ENCODE data around the gene PDYN. TPM values are rescaled to one million over a fixed set of nuclear protein-coding genes. Genes with fewer than 3 reads are reported as not detected.
A peak's percentile ranks its signal among the peaks of the same experiment; 100 is the strongest.

PDYN gene
- total and polyA plus RNA-seq, 9 donors = not detected

- Histone ChIP-seq H3K9me3 (replicated peaks; ENCODE audit: control insufficient read depth, low read depth, low read length) (no peaks in the 10 kb centered on the region), H3K4me1 (ENCODE audit: control insufficient read depth, insufficient read depth, low read length) (peaks cover 9% of the 10 kb centered on the region), H3K27me3 (ENCODE audit: control insufficient read depth, insufficient read depth, low read length) (no peaks in the 10 kb centered on the region), H3K36me3 (ENCODE audit: control insufficient read depth, insufficient read depth, low read length) (no peaks in the 10 kb centered on the region), H3K27ac (ENCODE audit: low read length) (no peak overlapping the region), H3K4me3 (ENCODE audit: low read length) (no peak overlapping the region)
- WGBS (ENCODE audit: insufficient coverage) = 60% methylated on average over 4 of the region's 8 CpGs
- DNase-seq = no peak
Measured at GRCh38 chr20:1955217-1955616, 38.6 kb downstream of the PDYN start.

GRCh38 chr20:1953621-1954020, 40.2 kb downstream of the PDYN start:
- no peaks in the 10 kb centered on the region for H3K36me3 ChIP-seq (ENCODE audit: control insufficient read depth, insufficient read depth, low read length)
- no peak overlapping the region for H3K4me3 ChIP-seq (ENCODE audit: low read length)
- DNase-seq = no peak
- no peaks in the 10 kb centered on the region for H3K27me3 ChIP-seq (ENCODE audit: control insufficient read depth, insufficient read depth, low read length)
- no peak overlapping the region for H3K27ac ChIP-seq (ENCODE audit: low read length)
- peaks cover 24% of the 10 kb centered on the region for H3K4me1 ChIP-seq (ENCODE audit: control insufficient read depth, insufficient read depth, low read length)
- H3K9me3 ChIP-seq (replicated peaks; ENCODE audit: control insufficient read depth, low read depth, low read length) = no peaks in the 10 kb centered on the region
- WGBS (ENCODE audit: insufficient coverage) = 76% methylated on average over 2 of the region's 5 CpGs

- no peak overlapping the region for H3K27ac ChIP-seq (ENCODE audit: low read length)
- H3K4me1 ChIP-seq (ENCODE audit: control insufficient read depth, insufficient read depth, low read length) = peaks cover 28% of the 10 kb centered on the region
- DNase-seq = no peak
Measured at GRCh38 chr20:1952737-1953530, 40.9 kb downstream of the PDYN start.

GRCh38 chr20:1951436-1952115, 42.3 kb downstream of the PDYN start:
- DNase-seq = no peak
- no peak overlapping the region for H3K4me3 ChIP-seq (ENCODE audit: low read length)
- no peaks in the 10 kb centered on the region for H3K36me3 ChIP-seq (ENCODE audit: control insufficient read depth, insufficient read depth, low read length)
- H3K27ac ChIP-seq (ENCODE audit: low read length) = no peak overlapping the region
- H3K4me1 ChIP-seq (ENCODE audit: control insufficient read depth, insufficient read depth, low read length) = peaks cover 40% of the 10 kb centered on the region
- no peaks in the 10 kb centered on the region for H3K9me3 ChIP-seq (replicated peaks; ENCODE audit: control insufficient read depth, low read depth, low read length)
- WGBS (ENCODE audit: insufficient coverage) = 66% methylated on average over 8 of the region's 11 CpGs
- H3K27me3 ChIP-seq (ENCODE audit: control insufficient read depth, insufficient read depth, low read length) = peaks cover 6% of the 10 kb centered on the region

More at GRCh38 chr20:1952737-1953530, 40.9 kb downstream of the PDYN start:
- no peaks in the 10 kb centered on the region for H3K36me3 ChIP-seq (ENCODE audit: control insufficient read depth, insufficient read depth, low read length)
- WGBS (ENCODE audit: insufficient coverage) = 82% methylated on average over 4 of the region's 6 CpGs
- no peaks in the 10 kb centered on the region for H3K27me3 ChIP-seq (ENCODE audit: control insufficient read depth, insufficient read depth, low read length)
- H3K9me3 ChIP-seq (replicated peaks; ENCODE audit: control insufficient read depth, low read depth, low read length) = no peaks in the 10 kb centered on the region
- no peak overlapping the region for H3K4me3 ChIP-seq (ENCODE audit: low read length)

- DNase-seq = no peak
- no peak overlapping the region for H3K27ac ChIP-seq (ENCODE audit: low read length)
- no peak overlapping the region for H3K4me3 ChIP-seq (ENCODE audit: low read length)
- H3K36me3 ChIP-seq (ENCODE audit: control insufficient read depth, insufficient read depth, low read length) = no peaks in the 10 kb centered on the region
- H3K4me1 ChIP-seq (ENCODE audit: control insufficient read depth, insufficient read depth, low read length) = peaks cover 46% of the 10 kb centered on the region
- H3K9me3 ChIP-seq (replicated peaks; ENCODE audit: control insufficient read depth, low read depth, low read length) = no peaks in the 10 kb centered on the region
- peaks cover 6% of the 10 kb centered on the region for H3K27me3 ChIP-seq (ENCODE audit: control insufficient read depth, insufficient read depth, low read length)
- WGBS (ENCODE audit: insufficient coverage) = 65% methylated on average over 7 of the region's 7 CpGs
Measured at GRCh38 chr20:1950836-1951235, 43.0 kb downstream of the PDYN start.

- WGBS (ENCODE audit: insufficient coverage) = no CpG with 5 or more reads among the region's 2 CpGs
- Histone ChIP-seq H3K9me3 (replicated peaks; ENCODE audit: control insufficient read depth, low read depth, low read length) (no peaks in the 10 kb centered on the region), H3K36me3 (ENCODE audit: control insufficient read depth, insufficient read depth, low read length) (no peaks in the 10 kb centered on the region), H3K27me3 (ENCODE audit: control insufficient read depth, insufficient read depth, low read length) (peaks cover 6% of the 10 kb centered on the region), H3K4me3 (ENCODE audit: low read length) (no peak overlapping the region), H3K4me1 (ENCODE audit: control insufficient read depth, insufficient read depth, low read length) (peaks cover 59% of the 10 kb centered on the region), H3K27ac (ENCODE audit: low read length) (peak overlapping the region; percentile 6)
- DNase-seq = peak; percentile 65
Measured at GRCh38 chr20:1949347-1950100, 44.3 kb downstream of the PDYN start.

- Histone ChIP-seq H3K27me3 (ENCODE audit: control insufficient read depth, insufficient read depth, low read length) (peaks cover 8% of the 10 kb centered on the region), H3K36me3 (ENCODE audit: control insufficient read depth, insufficient read depth, low read length) (no peaks in the 10 kb centered on the region), H3K27ac (ENCODE audit: low read length) (peak overlapping the region; percentile 73), H3K9me3 (replicated peaks; ENCODE audit: control insufficient read depth, low read depth, low read length) (no peaks in the 10 kb centered on the region), H3K4me1 (ENCODE audit: control insufficient read depth, insufficient read depth, low read length) (peaks cover 75% of the 10 kb centered on the region), H3K4me3 (ENCODE audit: low read length) (no peak overlapping the region)
- WGBS (ENCODE audit: insufficient coverage) = 35% methylated on average over 14 of the region's 14 CpGs
- DNase-seq = no peak
Measured at GRCh38 chr20:1947535-1947846, 46.4 kb downstream of the PDYN start.

GRCh38 chr20:1946762-1947534, 46.9 kb downstream of the PDYN start:
- Histone ChIP-seq H3K4me1 (ENCODE audit: control insufficient read depth, insufficient read depth, low read length) (peaks cover 75% of the 10 kb centered on the region), H3K36me3 (ENCODE audit: control insufficient read depth, insufficient read depth, low read length) (no peaks in the 10 kb centered on the region), H3K9me3 (replicated peaks; ENCODE audit: control insufficient read depth, low read depth, low read length) (no peaks in the 10 kb centered on the region), H3K4me3 (ENCODE audit: low read length) (peak overlapping the region; percentile 13), H3K27me3 (ENCODE audit: control insufficient read depth, insufficient read depth, low read length) (peaks cover 8% of the 10 kb centered on the region), H3K27ac (ENCODE audit: low read length) (peak overlapping the region; percentile 88)
- WGBS (ENCODE audit: insufficient coverage) = 4% methylated on average over 33 of the region's 39 CpGs
- peak; percentile 89 for DNase-seq

GRCh38 chr20:1946442-1946761, 47.5 kb downstream of the PDYN start:
- DNase-seq = no peak
- H3K9me3 ChIP-seq (replicated peaks; ENCODE audit: control insufficient read depth, low read depth, low read length) = no peaks in the 10 kb centered on the region
- 0% methylated on average over 1 of the region's 7 CpGs for WGBS (ENCODE audit: insufficient coverage)
- H3K4me1 ChIP-seq (ENCODE audit: control insufficient read depth, insufficient read depth, low read length) = peaks cover 77% of the 10 kb centered on the region
- H3K36me3 ChIP-seq (ENCODE audit: control insufficient read depth, insufficient read depth, low read length) = no peaks in the 10 kb centered on the region
- H3K4me3 ChIP-seq (ENCODE audit: low read length) = no peak overlapping the region
- H3K27ac ChIP-seq (ENCODE audit: low read length) = peak overlapping the region; percentile 88
- H3K27me3 ChIP-seq (ENCODE audit: control insufficient read depth, insufficient read depth, low read length) = peaks cover 8% of the 10 kb centered on the region

GRCh38 chr20:1945660-1946059, 48.2 kb downstream of the PDYN start:
- Histone ChIP-seq H3K36me3 (ENCODE audit: control insufficient read depth, insufficient read depth, low read length) (no peaks in the 10 kb centered on the region), H3K4me3 (ENCODE audit: low read length) (no peak overlapping the region), H3K9me3 (replicated peaks; ENCODE audit: control insufficient read depth, low read depth, low read length) (no peaks in the 10 kb centered on the region), H3K4me1 (ENCODE audit: control insufficient read depth, insufficient read depth, low read length) (peaks cover 79% of the 10 kb centered on the region), H3K27me3 (ENCODE audit: control insufficient read depth, insufficient read depth, low read length) (peaks cover 8% of the 10 kb centered on the region), H3K27ac (ENCODE audit: low read length) (peak overlapping the region; percentile 88)
- no peak for DNase-seq
- 89% methylated on average over 6 of the region's 7 CpGs for WGBS (ENCODE audit: insufficient coverage)

All from muscle of leg (tissue), 11 donors.